D721Med (cell line): ENCODE data around the gene PLCL1.

Experiments
- DNase-seq: peaks from one replicate; pipeline ENCODE4 v3.0.0; 2011; ENCODE audit warnings: low spot score; ENCODE audit not compliant: insufficient read length
- FAIRE-seq: peaks from 2 replicates; lab custom pipeline; 2011; peaks lifted over from hg19 to GRCh38; lab: Jason Lieb, UNC
- CTCF ChIP-seq: IDR thresholded peaks from 2 replicates; pipeline ENCODE4 v1.5.1; 2012; ENCODE audit warnings: mild to moderate bottlenecking, control low read depth; ENCODE audit not compliant: insufficient read depth; ENCODE audit errors: missing control alignments

Gene PLCL1

GRCh38 chr2:198044777-198045176 is 240.4 kb downstream of the PLCL1 start:
- no peak for TF ChIP-seq CTCF
- DNase-seq (no peak), FAIRE-seq (no peak)

- no peak for FAIRE-seq
- DNase-seq, result no peak
- TF ChIP-seq CTCF, result no peak
These were observed 240.8 kb downstream of the PLCL1 start for GRCh38 chr2:198045227-198045626.

GRCh38 chr2:198052741-198053140 is 248.3 kb downstream of the PLCL1 start:
- FAIRE-seq (no peak), DNase-seq (no peak)
- no peak for TF ChIP-seq CTCF

- no peak for DNase-seq
- no peak for FAIRE-seq
- no peak for TF ChIP-seq CTCF
These were observed 248.8 kb downstream of the PLCL1 start for GRCh38 chr2:198053148-198053547.

GRCh38 chr2:198053776-198054175 is 249.4 kb downstream of the PLCL1 start:
- FAIRE-seq (no peak), DNase-seq (no peak)
- TF ChIP-seq CTCF, result no peak

GRCh38 chr2:198054299-198054698 is 249.9 kb downstream of the PLCL1 start:
- TF ChIP-seq CTCF, result peak; percentile 42
- FAIRE-seq (no peak), DNase-seq (no peak)

- TF ChIP-seq CTCF, result no peak
- DNase-seq (no peak), FAIRE-seq (no peak)
These were observed 251.3 kb downstream of the PLCL1 start for GRCh38 chr2:198055716-198056115.
